ENCODE measurements around the gene NFKBIB. TPM values are rescaled to one million over a fixed set of nuclear protein-coding genes. Genes with fewer than 3 reads are reported as not detected.

The NFKBIB gene
- polyA plus RNA-seq, 1 donor from 2014 or later: 21.4 TPM

- H3K27ac ChIP-seq (ENCODE audit: low read length): no peak overlapping the region
- no peaks in the 10 kb centered on the region for H4K20me1 ChIP-seq (ENCODE audit: insufficient read depth)
- TF ChIP-seq SMC3 (conservative IDR thresholded peaks at IDR 0.05; ENCODE audit: poor library complexity) (no peak), CTCF (IDR thresholded peaks at IDR 0.05; ENCODE audit: poor library complexity, severe bottlenecking) (no peak), EZH2 (IDR thresholded peaks at IDR 0.05; ENCODE audit: borderline replicate concordance, insufficient read depth, low read length, poor library complexity, severe bottlenecking) (no peak), POLR2AphosphoS5 (IDR thresholded peaks at IDR 0.05) (no peak), REST (IDR thresholded peaks at IDR 0.05; ENCODE audit: borderline replicate concordance) (no peak), TAF1 (IDR thresholded peaks at IDR 0.05; ENCODE audit: low read depth) (no peak), RAD21 (conservative IDR thresholded peaks at IDR 0.05) (no peak), MXI1 (conservative IDR thresholded peaks at IDR 0.05; ENCODE audit: poor library complexity, severe bottlenecking) (no peak), EP300 (conservative IDR thresholded peaks at IDR 0.05; ENCODE audit: poor library complexity, severe bottlenecking) (no peak)
- H3K27me3 ChIP-seq (ENCODE audit: insufficient read depth, low read depth, low read length): no peaks in the 10 kb centered on the region
- no peak overlapping the region for H3K4me3 ChIP-seq (ENCODE audit: low read length)
- H3K9me2 ChIP-seq (ENCODE audit: insufficient read depth, low read length): no peaks in the 10 kb centered on the region
- H3F3A ChIP-seq (ENCODE audit: insufficient read depth, low read length, poor library complexity, severe bottlenecking): no peaks in the 10 kb centered on the region
- H3K4me2 ChIP-seq (ENCODE audit: low read length): no peak overlapping the region
- H3K9me3 ChIP-seq (ENCODE audit: low read length): no peaks in the 10 kb centered on the region
- no peak overlapping the region for H3K9ac ChIP-seq (ENCODE audit: low read length)
- H3K79me2 ChIP-seq (replicated peaks; ENCODE audit: insufficient read depth, low read length): no peaks in the 10 kb centered on the region
- no peak overlapping the region for H2AFZ ChIP-seq (ENCODE audit: low read depth, low read length)
- no peaks in the 10 kb centered on the region for H3K36me3 ChIP-seq (ENCODE audit: insufficient read depth, low read length)
Observed at GRCh38 chr19:38908911-38909310, 9.1 kb downstream of the NFKBIB start.

GRCh38 chr19:38910488-38910887 lies 10.7 kb downstream of the NFKBIB start:
- H3K9me3 ChIP-seq (ENCODE audit: low read length): no peaks in the 10 kb centered on the region
- no peak overlapping the region for H3K9ac ChIP-seq (ENCODE audit: low read length)
- no peaks in the 10 kb centered on the region for H3K79me2 ChIP-seq (replicated peaks; ENCODE audit: insufficient read depth, low read length)
- no peak overlapping the region for H3K27ac ChIP-seq (ENCODE audit: low read length)
- H3F3A ChIP-seq (ENCODE audit: insufficient read depth, low read length, poor library complexity, severe bottlenecking): no peaks in the 10 kb centered on the region
- no peak overlapping the region for H3K4me3 ChIP-seq (ENCODE audit: low read length)
- no peaks in the 10 kb centered on the region for H3K36me3 ChIP-seq (ENCODE audit: insufficient read depth, low read length)
- H3K9me2 ChIP-seq (ENCODE audit: insufficient read depth, low read length): no peaks in the 10 kb centered on the region
- no peaks in the 10 kb centered on the region for H4K20me1 ChIP-seq (ENCODE audit: insufficient read depth)
- no peaks in the 10 kb centered on the region for H3K27me3 ChIP-seq (ENCODE audit: insufficient read depth, low read depth, low read length)
- TF ChIP-seq MXI1 (conservative IDR thresholded peaks at IDR 0.05; ENCODE audit: poor library complexity, severe bottlenecking): no peak
- TF ChIP-seq EZH2 (IDR thresholded peaks at IDR 0.05; ENCODE audit: borderline replicate concordance, insufficient read depth, low read length, poor library complexity, severe bottlenecking): no peak
- no peak for TF ChIP-seq POLR2AphosphoS5 (IDR thresholded peaks at IDR 0.05)
- TF ChIP-seq RAD21 (conservative IDR thresholded peaks at IDR 0.05): no peak
- TF ChIP-seq CTCF (IDR thresholded peaks at IDR 0.05; ENCODE audit: poor library complexity, severe bottlenecking): no peak
- TF ChIP-seq REST (IDR thresholded peaks at IDR 0.05; ENCODE audit: borderline replicate concordance): no peak
- H3K4me2 ChIP-seq (ENCODE audit: low read length): no peak overlapping the region
- no peak overlapping the region for H2AFZ ChIP-seq (ENCODE audit: low read depth, low read length)
